ENCODE results near the gene TSHB. TPM values are rescaled to one million over a fixed set of nuclear protein-coding genes. Genes with fewer than 3 reads are reported as not detected.
"Not testable (repeated sequence)": the region's sequence is repeated elsewhere in the genome, so short reads cannot be mapped to it uniquely, and the experiment has no call there.

The TSHB gene
- total RNA-seq, 1 donor from 2014 or later: not detected

DNA sequence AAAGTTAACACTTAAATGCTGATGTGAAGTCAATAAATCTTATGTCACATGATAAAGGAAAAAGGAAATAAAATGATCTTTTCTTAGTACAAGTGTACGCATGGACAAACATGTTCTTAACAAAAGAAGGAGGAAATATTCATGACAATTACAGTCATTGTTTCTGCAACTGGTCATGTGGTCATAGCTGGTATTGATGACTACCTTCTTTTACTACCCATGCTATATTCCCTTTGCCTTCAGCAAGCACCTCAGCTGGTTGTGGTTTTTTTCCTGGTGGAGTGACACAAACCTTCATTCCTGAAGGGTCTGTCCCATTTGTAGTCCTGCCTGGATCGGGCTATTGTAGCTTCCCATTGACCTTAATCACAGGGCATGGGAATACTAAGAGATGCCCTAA lies 23.4 kb upstream of the TSHB start:
- no peak overlapping the region for H3K27ac ChIP-seq (replicated peaks)
- H3K9me3 ChIP-seq (replicated peaks): no peaks in the 10 kb centered on the region
- no peak overlapping the region for H3K4me3 ChIP-seq
- DNase-seq: no peak
- intact Hi-C loops (cut with micrococcal nuclease): no loop called here
- H3K4me1 ChIP-seq: no peaks in the 10 kb centered on the region
- TF ChIP-seq, protein P1, sequence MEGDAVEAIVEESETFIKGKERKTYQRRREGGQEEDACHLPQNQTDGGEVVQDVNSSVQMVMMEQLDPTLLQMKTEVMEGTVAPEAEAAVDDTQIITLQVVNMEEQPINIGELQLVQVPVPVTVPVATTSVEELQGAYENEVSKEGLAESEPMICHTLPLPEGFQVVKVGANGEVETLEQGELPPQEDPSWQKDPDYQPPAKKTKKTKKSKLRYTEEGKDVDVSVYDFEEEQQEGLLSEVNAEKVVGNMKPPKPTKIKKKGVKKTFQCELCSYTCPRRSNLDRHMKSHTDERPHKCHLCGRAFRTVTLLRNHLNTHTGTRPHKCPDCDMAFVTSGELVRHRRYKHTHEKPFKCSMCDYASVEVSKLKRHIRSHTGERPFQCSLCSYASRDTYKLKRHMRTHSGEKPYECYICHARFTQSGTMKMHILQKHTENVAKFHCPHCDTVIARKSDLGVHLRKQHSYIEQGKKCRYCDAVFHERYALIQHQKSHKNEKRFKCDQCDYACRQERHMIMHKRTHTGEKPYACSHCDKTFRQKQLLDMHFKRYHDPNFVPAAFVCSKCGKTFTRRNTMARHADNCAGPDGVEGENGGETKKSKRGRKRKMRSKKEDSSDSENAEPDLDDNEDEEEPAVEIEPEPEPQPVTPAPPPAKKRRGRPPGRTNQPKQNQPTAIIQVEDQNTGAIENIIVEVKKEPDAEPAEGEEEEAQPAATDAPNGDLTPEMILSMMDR (IDR thresholded peaks at IDR 0.05; ENCODE audit: borderline replicate concordance): no peak
- peaks cover 23% of the 10 kb centered on the region for H3K27me3 ChIP-seq (ENCODE audit: low read depth)
- H3K36me3 ChIP-seq: no peaks in the 10 kb centered on the region

DNA sequence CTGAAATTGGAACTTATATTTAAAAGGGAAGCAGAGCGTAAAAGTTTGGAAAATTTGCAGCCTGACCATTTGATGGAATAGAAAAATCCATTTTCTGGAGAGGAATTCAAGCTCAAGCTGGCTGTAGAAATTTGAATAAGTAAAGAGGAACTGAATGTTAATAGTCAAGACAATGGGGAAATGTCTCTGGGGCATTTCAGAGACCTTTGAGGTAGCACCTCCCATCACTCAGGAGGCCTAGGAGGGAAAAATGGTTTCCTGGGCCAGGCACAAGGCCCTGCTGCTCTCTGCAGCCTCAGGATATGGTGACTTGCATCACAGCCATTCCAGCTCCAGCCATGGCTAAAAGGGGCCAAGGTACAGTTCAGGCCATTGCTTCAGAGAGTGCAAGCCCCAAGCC lies 17.6 kb upstream of the TSHB start:
- Histone ChIP-seq H3K27me3 (ENCODE audit: low read depth) (no peaks in the 10 kb centered on the region), H3K4me3 (no peak overlapping the region), H3K27ac (replicated peaks) (no peak overlapping the region), H3K9me3 (replicated peaks) (no peaks in the 10 kb centered on the region), H3K36me3 (no peaks in the 10 kb centered on the region), H3K4me1 (no peaks in the 10 kb centered on the region)
- TF ChIP-seq, protein P1 (IDR thresholded peaks at IDR 0.05; ENCODE audit: borderline replicate concordance): no peak
- intact Hi-C loops (cut with micrococcal nuclease): no loop called here
- no peak for DNase-seq

DNA sequence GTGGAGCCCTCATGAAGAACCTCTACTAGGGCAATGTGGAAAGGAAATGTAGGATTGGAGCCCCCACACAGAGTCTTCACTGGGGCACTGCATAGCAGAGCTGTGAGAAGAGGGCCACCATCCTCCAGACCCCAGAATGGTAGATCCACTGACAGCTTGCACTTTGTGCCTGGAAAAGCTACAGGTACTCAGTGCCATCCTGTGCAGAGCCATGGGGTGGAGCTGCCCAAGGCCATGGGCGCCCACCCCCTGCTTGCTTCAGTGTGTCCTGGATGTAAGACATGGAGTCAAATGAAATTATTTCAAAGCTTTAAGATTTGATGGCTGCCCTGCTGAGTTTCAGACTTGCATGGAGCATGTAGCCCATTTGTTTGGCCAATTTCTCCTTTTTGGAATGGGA lies 17.2 kb upstream of the TSHB start:
- Histone ChIP-seq H3K27ac (replicated peaks) (no peak overlapping the region), H3K36me3 (no peaks in the 10 kb centered on the region), H3K9me3 (replicated peaks) (no peaks in the 10 kb centered on the region), H3K27me3 (ENCODE audit: low read depth) (no peaks in the 10 kb centered on the region), H3K4me1 (no peaks in the 10 kb centered on the region), H3K4me3 (no peak overlapping the region)
- TF ChIP-seq, protein P1 (IDR thresholded peaks at IDR 0.05; ENCODE audit: borderline replicate concordance): no peak
- DNase-seq: no peak
- intact Hi-C loops (cut with micrococcal nuclease): no loop called here

DNA sequence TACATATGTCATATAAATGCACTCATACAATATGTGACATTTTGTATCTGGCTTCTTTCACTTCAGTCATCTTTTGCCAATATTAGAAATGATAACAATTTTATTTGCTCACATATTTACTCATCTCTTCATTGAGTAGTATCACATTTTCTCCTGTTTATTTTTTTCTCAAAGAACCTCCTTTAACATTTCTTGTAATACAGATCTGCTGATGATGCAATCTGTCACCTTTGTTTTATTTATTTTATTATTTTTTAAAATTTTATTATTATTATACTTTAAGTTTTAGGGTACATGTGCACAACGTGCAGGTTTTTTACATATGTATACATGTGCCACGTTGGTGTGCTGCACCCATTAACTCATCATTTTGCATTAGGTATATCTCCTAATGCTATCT lies 15.8 kb upstream of the TSHB start:
- Histone ChIP-seq H3K36me3 (no peaks in the 10 kb centered on the region), H3K9me3 (replicated peaks) (no peaks in the 10 kb centered on the region), H3K27ac (replicated peaks) (no peak overlapping the region), H3K4me3 (no peak overlapping the region), H3K4me1 (no peaks in the 10 kb centered on the region), H3K27me3 (ENCODE audit: low read depth) (no peaks in the 10 kb centered on the region)
- no peak for DNase-seq
- intact Hi-C loops (cut with micrococcal nuclease): no loop called here
- TF ChIP-seq, protein P1 (IDR thresholded peaks at IDR 0.05; ENCODE audit: borderline replicate concordance): no peak

DNA sequence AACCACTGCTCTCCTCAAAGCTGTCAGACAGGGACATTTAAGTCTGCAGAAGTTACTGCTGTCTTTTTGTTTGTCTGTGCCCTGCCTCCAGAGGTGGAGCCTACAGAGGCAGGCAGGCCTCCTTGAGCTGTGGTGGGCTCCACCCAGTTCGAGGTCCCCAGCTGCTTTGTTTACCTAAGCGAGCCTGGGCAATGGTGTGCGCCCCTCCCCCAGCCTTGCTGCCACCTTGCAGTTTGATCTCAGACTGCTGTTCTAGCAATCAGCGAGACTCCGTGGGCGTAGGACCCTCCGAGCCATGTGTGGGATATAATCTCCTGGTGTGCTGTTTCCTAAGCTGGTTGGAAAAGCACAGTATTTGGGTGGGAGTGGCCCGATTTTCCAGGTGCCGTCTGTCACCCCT lies 10.1 kb upstream of the TSHB start:
- DNase-seq; H3K4me3 ChIP-seq; H3K9me3 ChIP-seq (replicated peaks); H3K27me3 ChIP-seq (ENCODE audit: low read depth); H3K27ac ChIP-seq (replicated peaks); H3K36me3 ChIP-seq; intact Hi-C loops (cut with micrococcal nuclease); H3K4me1 ChIP-seq: not testable (repeated sequence)

DNA sequence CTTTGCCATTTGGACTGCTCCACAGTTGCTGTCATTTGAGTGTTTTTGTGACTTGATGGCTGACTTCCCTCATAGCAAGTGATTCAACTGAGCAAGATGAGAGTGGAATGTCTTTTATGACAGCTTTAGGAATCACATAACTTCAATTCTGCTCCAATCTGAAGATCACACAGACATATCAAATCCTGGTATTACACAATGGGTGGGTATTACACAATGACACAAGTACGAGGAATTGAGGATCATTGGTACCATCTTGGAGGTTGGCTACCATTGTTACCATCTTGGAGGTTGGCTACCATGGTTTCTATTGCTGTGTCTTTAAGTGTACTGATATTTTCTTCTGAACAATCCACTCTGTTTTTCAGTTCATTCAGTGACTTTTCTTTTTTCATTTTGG lies 8.5 kb upstream of the TSHB start:
- no peak for DNase-seq
- no peak overlapping the region for H3K4me3 ChIP-seq
- no peaks in the 10 kb centered on the region for H3K36me3 ChIP-seq
- no peaks in the 10 kb centered on the region for H3K9me3 ChIP-seq (replicated peaks)
- no peak overlapping the region for H3K27ac ChIP-seq (replicated peaks)
- TF ChIP-seq, protein P1 (IDR thresholded peaks at IDR 0.05; ENCODE audit: borderline replicate concordance): no peak
- intact Hi-C loops (cut with micrococcal nuclease): no loop called here
- no peaks in the 10 kb centered on the region for H3K4me1 ChIP-seq
- no peaks in the 10 kb centered on the region for H3K27me3 ChIP-seq (ENCODE audit: low read depth)
